HG03457 (cell line): Measurements from ENCODE around the gene AUTS2.
"Not testable (repeated sequence)": the region's sequence is repeated elsewhere in the genome, so short reads cannot be mapped to it uniquely, and the experiment has no call there.

Experiments used
- ATAC-seq: cut with Tn5 transposase; IDR thresholded peaks from one replicate; pipeline ENCODE4 v1.9.1; 2021; ENCODE audit warnings: moderate number of reproducible peaks; ENCODE audit not compliant: unreplicated experiment

The AUTS2 gene

GRCh38 chr7:70582927-70583895 is 984.9 kb downstream of the AUTS2 start:
- no peak for ATAC-seq

- no peak for ATAC-seq
Observed at GRCh38 chr7:70583965-70584883, 985.9 kb downstream of the AUTS2 start.

GRCh38 chr7:70585071-70585470 is 986.8 kb downstream of the AUTS2 start:
- no peak for ATAC-seq

- ATAC-seq, result no peak
Observed at GRCh38 chr7:70586822-70587221, 988.5 kb downstream of the AUTS2 start.

- ATAC-seq, result no peak
Observed at GRCh38 chr7:70587739-70588138, 989.5 kb downstream of the AUTS2 start.

- ATAC-seq, result no peak
Observed at GRCh38 chr7:70588191-70588921, 990.1 kb downstream of the AUTS2 start.

- no peak for ATAC-seq
Observed at GRCh38 chr7:70589010-70589409, 990.7 kb downstream of the AUTS2 start.

- ATAC-seq, result no peak
Observed at GRCh38 chr7:70589590-70589989, 991.3 kb downstream of the AUTS2 start.

GRCh38 chr7:70590126-70590854 is 992.0 kb downstream of the AUTS2 start:
- no peak for ATAC-seq

GRCh38 chr7:70591643-70592042 is 993.4 kb downstream of the AUTS2 start:
- no peak for ATAC-seq

- ATAC-seq, result no peak
Observed at GRCh38 chr7:70592171-70592570, 993.9 kb downstream of the AUTS2 start.

GRCh38 chr7:70594170-70594569 is 995.9 kb downstream of the AUTS2 start:
- no peak for ATAC-seq

GRCh38 chr7:70594885-70595284 is 996.6 kb downstream of the AUTS2 start:
- ATAC-seq, result not testable (repeated sequence)

- no peak for ATAC-seq
Observed at GRCh38 chr7:70595370-70595754, 997.1 kb downstream of the AUTS2 start.

- ATAC-seq, result no peak
Observed at GRCh38 chr7:70595755-70596597, 997.7 kb downstream of the AUTS2 start.

GRCh38 chr7:70596598-70596913 is 998.3 kb downstream of the AUTS2 start:
- ATAC-seq, result no peak

GRCh38 chr7:70597066-70597465 is 998.8 kb downstream of the AUTS2 start:
- no peak for ATAC-seq

GRCh38 chr7:70598976-70599375 is 1000.7 kb downstream of the AUTS2 start:
- ATAC-seq, result no peak

GRCh38 chr7:70599446-70600190 is 1001.3 kb downstream of the AUTS2 start:
- ATAC-seq, result no peak
